HG03460 (cell line): ENCODE data around the gene IFNLR1.

Experiments used
- ATAC-seq: cut with Tn5 transposase; IDR thresholded peaks from one replicate; pipeline ENCODE4 v1.9.1; 2021; ENCODE audit not compliant: unreplicated experiment

The IFNLR1 gene

DNA sequence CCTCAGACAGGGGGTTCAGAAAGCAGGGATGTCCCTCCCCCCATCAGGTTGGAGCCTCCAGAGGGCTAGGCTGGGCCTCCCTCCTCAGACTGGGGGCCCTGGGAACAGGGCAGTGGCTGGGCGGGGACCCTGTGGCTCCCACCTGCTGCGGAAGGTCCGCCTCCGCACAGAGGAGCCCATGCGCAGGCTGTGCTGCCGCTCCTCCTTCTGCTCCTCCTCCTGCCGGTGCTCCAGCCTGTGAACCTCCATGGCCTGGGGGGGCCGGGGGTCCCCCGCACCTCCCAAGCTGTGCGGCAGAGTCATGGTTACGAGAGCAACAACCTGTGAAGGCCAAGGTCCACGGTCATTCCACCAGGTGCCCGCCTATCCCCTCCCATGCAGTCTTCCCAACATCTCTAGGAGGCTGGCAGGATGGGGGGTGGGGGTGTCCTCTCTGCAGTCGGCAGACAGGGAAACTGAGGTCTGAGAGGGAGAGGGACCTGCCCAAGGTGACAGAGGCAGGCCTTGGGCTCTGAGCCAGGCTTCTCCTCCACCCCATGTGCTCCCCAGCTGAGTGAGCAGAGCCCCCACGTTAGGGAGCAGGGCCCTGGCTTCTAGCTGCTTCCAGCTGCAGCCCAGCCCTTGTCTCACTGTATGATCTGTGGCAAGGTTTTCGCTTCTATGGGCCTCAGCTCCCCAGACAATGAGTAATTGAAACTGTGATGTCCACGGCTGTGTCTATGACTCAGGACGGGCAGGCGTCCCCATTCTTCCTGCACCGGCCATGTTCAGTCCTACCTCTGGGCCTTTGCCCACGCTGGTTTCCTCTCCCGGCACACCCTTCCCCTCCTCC, 78.5 kb downstream of the IFNLR1 start:
- no peak for ATAC-seq

DNA sequence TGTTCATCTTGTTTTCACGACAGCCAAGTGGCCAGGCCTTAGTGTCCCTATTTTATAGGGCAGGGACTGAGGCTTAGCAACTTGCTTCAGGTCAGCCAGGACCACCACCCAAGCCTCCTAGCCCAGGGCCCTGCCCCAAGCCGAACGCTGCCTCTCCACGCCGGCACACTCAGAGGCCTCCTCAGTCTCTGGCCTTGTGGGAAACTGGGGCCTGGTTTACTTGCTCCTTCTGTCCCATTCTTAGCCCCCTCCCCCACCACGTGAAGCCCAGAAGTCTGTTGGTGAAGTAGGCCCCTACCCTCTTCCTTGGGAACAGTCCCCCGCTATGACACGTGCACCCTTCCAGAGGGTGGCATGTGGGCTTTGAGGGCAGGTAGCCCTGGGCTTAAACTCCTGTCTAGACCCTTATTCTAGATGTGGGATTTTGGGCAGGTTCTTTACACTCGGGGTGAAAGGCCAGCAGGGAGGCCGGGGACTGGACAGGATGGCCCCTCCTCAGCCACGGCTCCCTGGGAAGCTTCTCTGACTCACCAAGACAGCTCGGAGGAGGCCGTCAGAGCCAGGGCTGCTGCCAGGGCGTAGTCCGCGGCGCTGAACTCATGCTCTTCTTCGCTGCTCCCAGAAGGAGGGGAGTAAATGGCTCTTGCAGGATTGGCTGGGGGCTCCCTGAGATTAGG, 79.5 kb downstream of the IFNLR1 start:
- ATAC-seq, result no peak

GRCh38 chr1:24105368-24106160, 81.5 kb downstream of the IFNLR1 start:
- no peak for ATAC-seq

DNA sequence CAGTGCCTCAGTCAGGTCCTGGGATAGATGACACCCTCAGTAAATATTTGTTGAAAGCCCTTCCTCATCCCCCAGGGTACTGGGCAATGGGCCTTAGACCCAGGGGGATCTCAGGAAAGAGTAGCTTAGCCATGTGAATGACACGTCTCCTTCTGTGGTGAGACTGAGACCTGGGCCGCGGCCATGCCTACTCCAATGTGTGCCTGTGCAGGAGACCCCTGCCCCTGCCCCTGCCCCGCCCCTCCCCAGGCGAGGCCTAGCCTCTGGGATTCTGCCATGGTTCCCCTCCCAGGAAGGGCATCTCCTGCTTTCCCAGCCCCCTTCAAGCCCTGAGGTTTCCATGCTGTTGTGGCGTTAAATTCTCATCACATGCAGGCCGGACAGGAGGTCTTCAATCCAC, 82.2 kb downstream of the IFNLR1 start:
- no peak for ATAC-seq
